Measurements from ENCODE around the gene ZNF385C. TPM values are rescaled to one million over a fixed set of nuclear protein-coding genes. Genes with fewer than 3 reads are reported as not detected.
A peak's percentile ranks its signal among the peaks of the same experiment; 100 is the strongest.

Gene ZNF385C
- total and polyA plus RNA-seq, 2 of the 13 experiments (the other 11 are each of a cell fraction or from before 2014, with no cell fraction given) = 2.3 to 6.1 TPM

DNA sequence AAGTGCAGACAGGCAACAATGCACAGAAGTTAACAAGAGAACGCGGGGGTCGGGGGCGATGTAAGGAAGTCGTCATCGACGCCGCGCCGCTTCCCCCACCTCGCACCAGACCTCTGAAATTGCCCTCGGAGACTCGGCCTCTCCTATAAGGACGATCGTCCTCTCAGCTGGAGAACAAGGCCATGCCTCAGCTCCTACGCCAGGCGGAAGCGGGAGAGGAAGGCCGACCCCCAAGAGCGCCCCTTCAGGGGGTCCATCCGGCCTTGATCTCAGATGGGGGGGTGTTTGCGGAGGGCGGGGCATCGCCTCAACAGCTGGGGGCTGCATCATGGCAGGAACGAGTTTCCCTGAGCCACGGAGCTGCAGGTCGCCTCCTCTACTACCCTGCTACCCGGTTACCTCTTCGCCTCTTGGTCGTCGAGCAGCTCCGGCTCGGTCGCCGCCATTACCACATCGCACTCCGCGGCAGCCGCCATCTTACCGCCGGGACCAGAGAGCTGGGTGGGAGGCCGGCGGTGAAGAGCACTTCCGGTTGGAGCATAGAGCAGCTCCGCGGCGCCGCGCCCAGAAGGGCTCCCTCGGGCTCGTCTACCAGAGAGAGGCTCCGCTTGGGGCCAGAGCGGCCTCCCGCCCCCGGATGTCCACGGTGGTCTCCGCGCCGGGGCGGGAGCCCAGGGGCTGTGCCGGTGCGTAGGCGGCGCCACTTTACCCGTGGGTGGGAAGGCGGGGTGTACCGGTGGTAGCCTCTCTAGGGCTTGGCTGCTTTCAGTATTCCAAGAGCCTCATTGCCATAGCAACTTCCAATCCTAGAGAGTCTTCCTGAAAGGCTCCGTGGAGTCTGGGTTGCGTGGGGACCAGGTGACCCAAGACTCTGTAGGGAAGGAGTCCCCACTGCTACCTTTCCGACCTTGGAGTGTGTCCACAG is 81.1 kb downstream of the ZNF385C start, which contains the start of gene DNAJC7 (continued):
- TF ChIP-seq ZNF512 (CRISPR knock-in tag; IDR thresholded peaks at IDR 0.05) (0 out of 2 replicates have a peak, but pooled peaks have one; percentile 35), JDP2 (CRISPR knock-in tag; IDR thresholded peaks at IDR 0.05; ENCODE audit: borderline replicate concordance) (no peak), ZNF33A (CRISPR knock-in tag; IDR thresholded peaks at IDR 0.05; ENCODE audit: borderline replicate concordance) (peak; percentile 93; the same call in 1 of the 2 replicates), SOX6 (IDR thresholded peaks at IDR 0.05) (no peak), SOX6 (CRISPR knock-in tag; IDR thresholded peaks at IDR 0.05) (peak; percentile 87), ETV6 (CRISPR knock-in tag; conservative IDR thresholded peaks at IDR 0.05) (peak; percentile 84; the same call in 1 of the 2 replicates), ZNF510 (CRISPR knock-in tag; IDR thresholded peaks at IDR 0.05; ENCODE audit: low read depth) (no peak), ZNF770 (CRISPR knock-in tag; IDR thresholded peaks at IDR 0.05) (peak; percentile 79), MYNN (CRISPR knock-in tag; IDR thresholded peaks at IDR 0.05; ENCODE audit: low read depth) (peak; percentile 3; the same call in 1 of the 2 replicates), MIXL1 (CRISPR knock-in tag; IDR thresholded peaks at IDR 0.05) (peak; percentile 55; the same call in 1 of the 2 replicates), RAD21 (CRISPR knock-in tag; IDR thresholded peaks at IDR 0.05) (0 out of 2 replicates have a peak, but pooled peaks have one; percentile 32)
- TF ChIP-seq, protein P1, sequence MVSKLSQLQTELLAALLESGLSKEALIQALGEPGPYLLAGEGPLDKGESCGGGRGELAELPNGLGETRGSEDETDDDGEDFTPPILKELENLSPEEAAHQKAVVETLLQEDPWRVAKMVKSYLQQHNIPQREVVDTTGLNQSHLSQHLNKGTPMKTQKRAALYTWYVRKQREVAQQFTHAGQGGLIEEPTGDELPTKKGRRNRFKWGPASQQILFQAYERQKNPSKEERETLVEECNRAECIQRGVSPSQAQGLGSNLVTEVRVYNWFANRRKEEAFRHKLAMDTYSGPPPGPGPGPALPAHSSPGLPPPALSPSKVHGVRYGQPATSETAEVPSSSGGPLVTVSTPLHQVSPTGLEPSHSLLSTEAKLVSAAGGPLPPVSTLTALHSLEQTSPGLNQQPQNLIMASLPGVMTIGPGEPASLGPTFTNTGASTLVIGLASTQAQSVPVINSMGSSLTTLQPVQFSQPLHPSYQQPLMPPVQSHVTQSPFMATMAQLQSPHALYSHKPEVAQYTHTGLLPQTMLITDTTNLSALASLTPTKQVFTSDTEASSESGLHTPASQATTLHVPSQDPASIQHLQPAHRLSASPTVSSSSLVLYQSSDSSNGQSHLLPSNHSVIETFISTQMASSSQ (IDR thresholded peaks at IDR 0.05; ENCODE audit: low read depth) = no peak
- TF ChIP-seq, protein P1 (CRISPR knock-in tag; IDR thresholded peaks at IDR 0.05; ENCODE audit: borderline replicate concordance) = peak; percentile 75; the same call in 1 of the 2 replicates
- TF ChIP-seq, protein P2, sequence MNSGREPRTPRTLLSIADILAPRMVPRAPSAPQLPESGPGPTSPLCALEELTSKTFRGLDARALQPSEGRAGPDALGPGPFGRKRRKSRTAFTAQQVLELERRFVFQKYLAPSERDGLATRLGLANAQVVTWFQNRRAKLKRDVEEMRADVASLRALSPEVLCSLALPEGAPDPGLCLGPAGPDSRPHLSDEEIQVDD (CRISPR knock-in tag; IDR thresholded peaks at IDR 0.05; ENCODE audit: borderline replicate concordance) = peak; percentile 31; the same call in 1 of the 2 replicates
- TF ChIP-seq, protein P3, sequence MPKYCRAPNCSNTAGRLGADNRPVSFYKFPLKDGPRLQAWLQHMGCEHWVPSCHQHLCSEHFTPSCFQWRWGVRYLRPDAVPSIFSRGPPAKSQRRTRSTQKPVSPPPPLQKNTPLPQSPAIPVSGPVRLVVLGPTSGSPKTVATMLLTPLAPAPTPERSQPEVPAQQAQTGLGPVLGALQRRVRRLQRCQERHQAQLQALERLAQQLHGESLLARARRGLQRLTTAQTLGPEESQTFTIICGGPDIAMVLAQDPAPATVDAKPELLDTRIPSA (CRISPR knock-in tag; IDR thresholded peaks at IDR 0.05; ENCODE audit: borderline replicate concordance) = peak; percentile 45; the same call in 1 of the 2 replicates
- TF ChIP-seq, protein P4, sequence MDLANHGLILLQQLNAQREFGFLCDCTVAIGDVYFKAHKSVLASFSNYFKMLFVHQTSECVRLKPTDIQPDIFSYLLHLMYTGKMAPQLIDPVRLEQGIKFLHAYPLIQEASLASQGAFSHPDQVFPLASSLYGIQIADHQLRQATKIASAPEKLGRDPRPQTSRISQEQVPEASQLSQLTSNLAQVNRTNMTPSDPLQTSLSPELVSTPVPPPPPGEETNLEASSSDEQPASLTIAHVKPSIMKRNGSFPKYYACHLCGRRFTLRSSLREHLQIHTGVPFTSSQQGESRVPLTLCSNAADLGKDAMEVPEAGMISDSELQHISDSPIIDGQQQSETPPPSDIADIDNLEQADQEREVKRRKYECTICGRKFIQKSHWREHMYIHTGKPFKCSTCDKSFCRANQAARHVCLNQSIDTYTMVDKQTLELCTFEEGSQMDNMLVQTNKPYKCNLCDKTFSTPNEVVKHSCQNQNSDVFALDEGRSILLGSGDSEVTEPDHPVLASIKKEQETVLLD (CRISPR knock-in tag; IDR thresholded peaks at IDR 0.05; ENCODE audit: low read depth) = peak; percentile 100
